Pancreas (tissue), 10 donors: ENCODE measurements around the gene TXK. TPM values are rescaled to one million over a fixed set of nuclear protein-coding genes. Genes with fewer than 3 reads are reported as not detected.

Experiments used
- ATAC-seq, 4 donors: fragments of 200-7000 bp; cut with Tn5 transposase; one replicate each; pipeline versions ENCODE4 v1.8.0 to v1.9.1; 2020; ENCODE audit warnings: mild to moderate bottlenecking in 4 of 4, moderate library complexity in 4 of 4
- DNase-seq, 6 donors: peaks; one replicate each; pipeline ENCODE4 v3.0.0-alpha.2; 2020
- FAIRE-seq: peaks from 2 replicates; lab custom pipeline; 2012; peaks lifted over from hg19 to GRCh38; lab: Jason Lieb, UNC
- H3K27ac ChIP-seq, 4 donors: fragments of 200-600 bp; sonication (generic); 1 replicate in 3 of 4; 2 replicates in 1 of 4; pipeline versions ENCODE4 v1.5.0 to v1.8.0; 2020
- H3K27me3 ChIP-seq, 4 donors: fragments of 200-600 bp; one replicate each; pipeline ENCODE4 v1.8.0; 2021
- H3K36me3 ChIP-seq, 3 donors: fragments of 200-600 bp; sonication (generic) in 1 of 3; one replicate each; pipeline versions ENCODE4 v1.5.0 to v1.8.0; 2020 to 2021
- H3K4me1 ChIP-seq, 3 donors: fragments of 200-600 bp; one replicate each; pipeline ENCODE4 v1.8.0; 2021
- H3K4me3 ChIP-seq, 4 donors: fragments of 200-600 bp; sonication (generic) in 2 of 4; one replicate each; pipeline versions ENCODE4 v1.5.0 to v1.8.0; 2020 to 2021
- H3K9me3 ChIP-seq, 4 donors: fragments of 200-600 bp; one replicate each; pipeline ENCODE4 v1.8.0; 2021
- WGBS, 2 donors: extraction: QIAGEN DNeasy Blood & Tissue Kit; methylation state at CpG; one replicate each; pipeline ENCODE4 v1.1.7; 2013; 5-methylcytosine and 5-hydroxymethylcytosine counted together
- intact Hi-C, 3 donors: fragments of 100-400 bp; cut with DNase I; formaldehyde crosslinking; loops; one replicate each; pipeline versions ENCODE4 v1.11.1 to v1.14.2; 2022
- polyA plus RNA-seq, 2 donors: library from polyadenylated mRNA; stranded (reverse); fragments of 200-250 nt; gene quantifications; one replicate each; pipeline ENCODE4 v1.2.3, GENCODE V29; 2013
- total RNA-seq, 6 donors: library from RNA; stranded (reverse); fragmentation: NEBNext Ultra II Directional in 4 of 6; extraction: Animal tissue kit (Norgen Biotek cat#: 25700) in 4 of 6; gene quantifications; one replicate each; pipeline versions ENCODE4 v1.2.1 to v1.2.4, GENCODE V29; 2021 to 2023
- TF ChIP-seq, protein P1 (sequence below), 4 donors: fragments of 200-600 bp; sonication (generic) in 3 of 4; IDR thresholded peaks; one replicate each; pipeline versions ENCODE4 v1.5.0 to v1.8.0; 2021; ENCODE audit warnings: antibody characterized with exemption in 4 of 4
- donor health status: healthy with polysubstance abuse.
- donor health status: DM: no; HTN: no; CAD: no; lungs with moderate emphysema.
- donor health status: DM: no; HTN: no; CAD: no.
- donor health status: control.
- donor health status: control.
- donor health status: Bipolar disorder and iron deficiency.
- donor health status: DM: yes; HTN: yes; CAD: no.
- donor health status: DM: no; HTN: no; CAD: no.
- donor health status: DM: no; HTN: no; CAD: no.
- donor health status: DM: yes; HTN: yes; CAD: no.

Gene TXK
- total and polyA plus RNA-seq, 8 donors, result 0.46 to 1.6 (median 0.75) TPM

DNA sequence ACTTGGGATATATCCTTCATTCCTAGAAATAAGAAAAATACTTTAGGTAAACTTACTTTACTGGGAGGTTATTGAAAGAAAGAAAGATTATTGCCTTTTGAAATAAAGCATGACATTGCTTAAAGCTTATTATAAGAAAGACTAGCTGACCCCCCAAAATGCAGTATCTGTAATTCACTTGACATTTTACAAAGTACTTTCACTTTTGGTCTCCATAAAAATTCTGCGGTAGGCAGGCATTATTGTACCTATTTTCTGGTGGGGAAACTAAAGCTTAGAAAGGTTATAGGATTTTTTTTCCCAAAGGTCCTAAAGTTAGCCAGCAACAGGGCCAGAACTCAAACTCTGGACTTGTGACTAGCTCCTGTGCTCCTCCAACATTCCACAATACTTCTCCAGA lies 29.7 kb upstream of the TXK start:
- Histone ChIP-seq H3K9me3 (no peaks in the 10 kb centered on the region), H3K27ac (no peak overlapping the region), H3K4me1 (peaks cover 0 to 7% (median 2%) of the 10 kb centered on the region in 3 donors), H3K27me3 (no peaks in the 10 kb centered on the region), H3K4me3 (no peak overlapping the region), H3K36me3 (peaks cover 0 to 6% (median 0%) of the 10 kb centered on the region in 3 donors)
- TF ChIP-seq, protein P1, sequence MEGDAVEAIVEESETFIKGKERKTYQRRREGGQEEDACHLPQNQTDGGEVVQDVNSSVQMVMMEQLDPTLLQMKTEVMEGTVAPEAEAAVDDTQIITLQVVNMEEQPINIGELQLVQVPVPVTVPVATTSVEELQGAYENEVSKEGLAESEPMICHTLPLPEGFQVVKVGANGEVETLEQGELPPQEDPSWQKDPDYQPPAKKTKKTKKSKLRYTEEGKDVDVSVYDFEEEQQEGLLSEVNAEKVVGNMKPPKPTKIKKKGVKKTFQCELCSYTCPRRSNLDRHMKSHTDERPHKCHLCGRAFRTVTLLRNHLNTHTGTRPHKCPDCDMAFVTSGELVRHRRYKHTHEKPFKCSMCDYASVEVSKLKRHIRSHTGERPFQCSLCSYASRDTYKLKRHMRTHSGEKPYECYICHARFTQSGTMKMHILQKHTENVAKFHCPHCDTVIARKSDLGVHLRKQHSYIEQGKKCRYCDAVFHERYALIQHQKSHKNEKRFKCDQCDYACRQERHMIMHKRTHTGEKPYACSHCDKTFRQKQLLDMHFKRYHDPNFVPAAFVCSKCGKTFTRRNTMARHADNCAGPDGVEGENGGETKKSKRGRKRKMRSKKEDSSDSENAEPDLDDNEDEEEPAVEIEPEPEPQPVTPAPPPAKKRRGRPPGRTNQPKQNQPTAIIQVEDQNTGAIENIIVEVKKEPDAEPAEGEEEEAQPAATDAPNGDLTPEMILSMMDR (IDR thresholded peaks at IDR 0.05), result no peak
- FAIRE-seq, result no peak
- intact Hi-C loops, result no loop called here
- no peak for ATAC-seq
- DNase-seq, result no peak
- 61 to 74% methylated on average over 1 of the region's 1 CpG for WGBS, 2 donors

DNA sequence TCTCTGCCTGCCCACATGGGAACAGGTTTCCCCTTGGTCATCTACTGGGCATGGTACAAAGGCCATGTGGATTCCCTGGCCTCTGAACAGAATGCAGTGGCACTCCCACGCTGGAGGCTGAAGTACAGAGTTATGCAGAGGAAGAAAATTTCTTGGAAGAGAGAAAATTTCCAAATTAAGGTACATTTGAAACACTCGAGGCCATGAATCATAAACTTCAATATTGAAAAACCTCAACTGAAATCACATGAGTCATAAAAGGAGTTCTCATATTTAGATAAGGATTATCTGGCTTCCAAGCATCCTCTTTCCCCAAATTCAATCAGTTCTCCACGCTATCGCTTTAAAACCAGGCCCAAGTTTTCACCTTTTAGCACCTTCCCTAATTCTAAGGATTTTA lies 28.1 kb upstream of the TXK start:
- 89 to 95% methylated on average over 4 of the region's 4 CpGs for WGBS, 2 donors
- Histone ChIP-seq H3K9me3 (no peaks in the 10 kb centered on the region), H3K4me3 (no peak overlapping the region), H3K4me1 (peaks cover 0 to 7% (median 2%) of the 10 kb centered on the region in 3 donors), H3K27me3 (no peaks in the 10 kb centered on the region), H3K27ac (no peak overlapping the region), H3K36me3 (peaks cover 0 to 3% (median 0%) of the 10 kb centered on the region in 3 donors)
- TF ChIP-seq, protein P1 (IDR thresholded peaks at IDR 0.05), result no peak
- intact Hi-C loops, result no loop called here
- ATAC-seq, result no peak
- no peak for FAIRE-seq
- DNase-seq, result no peak

DNA sequence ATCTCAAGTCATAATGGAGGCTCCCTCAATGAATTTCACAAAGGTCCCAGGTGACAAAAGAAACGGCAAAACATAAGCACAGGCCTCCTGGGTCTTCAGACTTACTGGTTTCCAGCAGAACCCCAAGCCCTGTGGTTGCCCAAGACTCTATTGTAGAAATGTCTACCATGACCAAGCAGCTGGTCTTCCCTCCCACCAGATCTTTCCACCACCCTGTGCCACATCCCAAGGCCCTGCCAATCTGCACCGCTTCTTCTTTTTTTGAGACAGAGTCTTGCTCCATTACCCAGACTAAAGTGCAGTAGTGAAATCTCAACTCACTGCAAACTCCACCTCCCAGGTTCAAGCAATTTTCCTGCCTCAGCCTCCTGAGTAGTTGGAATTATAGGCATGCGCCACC lies 23.2 kb upstream of the TXK start:
- FAIRE-seq (no peak), ATAC-seq (no peak), DNase-seq (no peak)
- Histone ChIP-seq H3K36me3 (peaks cover 0 to 4% (median 0%) of the 10 kb centered on the region in 3 donors), H3K4me3 (no peak overlapping the region), H3K27ac (no peak overlapping the region), H3K9me3 (no peaks in the 10 kb centered on the region), H3K4me1 (no peaks in the 10 kb centered on the region), H3K27me3 (no peaks in the 10 kb centered on the region)
- TF ChIP-seq, protein P1 (IDR thresholded peaks at IDR 0.05), result no peak
- intact Hi-C loops, result no loop called here
- 76 to 87% methylated on average over 3 of the region's 3 CpGs for WGBS, 2 donors

DNA sequence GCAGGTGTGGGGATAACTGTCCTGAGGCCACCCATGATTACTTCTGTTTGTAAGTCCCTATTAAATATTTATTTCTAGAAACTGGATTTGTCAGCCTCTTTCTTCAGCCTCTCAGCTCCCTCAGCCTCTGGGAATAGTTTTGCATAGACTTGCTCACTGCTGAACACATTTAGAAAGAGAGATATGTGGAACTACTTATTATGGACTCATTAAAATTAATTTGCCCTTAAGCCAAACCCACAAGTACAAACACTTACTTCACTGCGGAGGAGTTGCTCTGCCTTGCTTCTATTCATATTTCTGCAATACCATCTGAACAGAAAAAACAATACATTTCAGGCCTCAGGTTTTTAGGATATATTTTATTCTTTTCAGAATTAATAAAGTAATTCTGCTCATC lies 22.4 kb upstream of the TXK start:
- H3K9me3 ChIP-seq, result no peaks in the 10 kb centered on the region
- no peak for ATAC-seq
- H3K36me3 ChIP-seq, result peaks cover 0 to 4% (median 0%) of the 10 kb centered on the region in 3 donors
- TF ChIP-seq, protein P1 (IDR thresholded peaks at IDR 0.05), result no peak
- no peaks in the 10 kb centered on the region for H3K27me3 ChIP-seq
- WGBS, 2 donors, result 95 to 100% methylated on average over 1 of the region's 1 CpG
- no peak overlapping the region for H3K4me3 ChIP-seq
- no peak for DNase-seq
- intact Hi-C loops, result no loop called here
- H3K27ac ChIP-seq, result no peak overlapping the region
- no peak for FAIRE-seq
- H3K4me1 ChIP-seq, result no peaks in the 10 kb centered on the region

DNA sequence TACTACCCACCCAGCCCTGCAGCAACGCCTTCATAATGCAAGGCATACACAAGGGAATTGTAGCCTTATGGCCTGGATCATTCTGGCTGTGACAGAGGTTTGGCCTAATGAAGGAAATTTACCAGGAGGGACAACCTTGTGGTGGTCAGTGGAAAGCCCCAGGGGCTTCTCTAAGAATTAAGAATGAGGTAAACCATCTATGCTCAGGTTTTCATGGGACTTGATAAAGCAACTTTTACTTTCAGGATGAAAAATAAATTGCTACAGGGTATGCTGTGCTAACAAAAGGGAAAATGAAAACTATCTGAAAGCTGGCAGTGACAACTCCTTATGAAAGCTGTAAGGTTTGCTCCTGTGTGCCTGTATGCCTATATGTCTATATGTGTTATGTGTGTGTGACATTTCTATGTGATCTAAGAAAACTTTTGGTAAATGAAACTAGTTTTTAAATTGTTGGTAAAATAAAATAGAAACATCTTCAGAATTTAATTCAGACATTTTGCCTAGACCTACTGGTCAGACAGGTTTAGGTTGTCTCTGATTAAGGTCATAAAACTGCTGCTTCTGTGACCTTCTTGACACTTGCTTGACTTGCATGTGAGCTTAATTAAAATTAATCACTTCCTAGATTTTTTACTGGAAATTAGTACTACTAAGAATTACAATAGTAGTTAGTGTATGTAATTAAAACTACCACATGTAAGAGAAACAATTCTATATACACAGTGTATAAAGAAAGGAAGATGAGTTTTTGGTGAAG lies 19.9 kb upstream of the TXK start:
- no peak for DNase-seq
- H3K27ac ChIP-seq, result no peak overlapping the region
- no peaks in the 10 kb centered on the region for H3K4me1 ChIP-seq
- TF ChIP-seq, protein P1 (IDR thresholded peaks at IDR 0.05), result no peak
- H3K36me3 ChIP-seq, result peaks cover 0 to 4% (median 0%) of the 10 kb centered on the region in 3 donors
- no peak overlapping the region for H3K4me3 ChIP-seq
- ATAC-seq, result no peak
- no peak for FAIRE-seq
- H3K27me3 ChIP-seq, result no peaks in the 10 kb centered on the region
- H3K9me3 ChIP-seq, result no peaks in the 10 kb centered on the region
- 93 to 100% methylated on average over 1 of the region's 1 CpG for WGBS, 2 donors
- intact Hi-C loops, result no loop called here
